ENCODE results near the gene PDIK1L.

Gene PDIK1L

GRCh38 chr1:26158271-26158907 is 46.8 kb downstream of the PDIK1L start:
- no peak for DNase-seq

GRCh38 chr1:26158908-26159742 is 47.5 kb downstream of the PDIK1L start, which contains the start of gene FAM110D:
TSS of gene FAM110D (plus strand) at chr1:26159079. CDS start at chr1:26161292, 2,213 bp downstream.
- no peak for DNase-seq

GRCh38 chr1:26159743-26160039 is 48.1 kb downstream of the PDIK1L start:
- DNase-seq, result no peak

GRCh38 chr1:26160527-26161414 is 49.1 kb downstream of the PDIK1L start:
- DNase-seq, result no peak

GRCh38 chr1:26161415-26162219 is 50.0 kb downstream of the PDIK1L start:
- DNase-seq, result peak; percentile 25

GRCh38 chr1:26162220-26162709 is 50.6 kb downstream of the PDIK1L start:
- no peak for DNase-seq

- no peak for DNase-seq
Observed at GRCh38 chr1:26163684-26164035, 52.0 kb downstream of the PDIK1L start.

GRCh38 chr1:26164036-26164860 is 52.6 kb downstream of the PDIK1L start:
- DNase-seq, result peak; percentile 50

- no peak for DNase-seq
Observed at GRCh38 chr1:26164861-26165842, 53.5 kb downstream of the PDIK1L start.

GRCh38 chr1:26166719-26167281 is 55.2 kb downstream of the PDIK1L start:
- no peak for DNase-seq

GRCh38 chr1:26168410-26169197 is 57.0 kb downstream of the PDIK1L start, which contains the start of gene C1orf232:
TSS of gene C1orf232 (minus strand) at chr1:26168963. CDS start at chr1:26168499, 464 bp downstream.
- no peak for DNase-seq

GRCh38 chr1:26169198-26169554 is 57.6 kb downstream of the PDIK1L start:
- DNase-seq, result no peak

- DNase-seq, result peak; percentile 91
Observed at GRCh38 chr1:26169669-26170471, 58.2 kb downstream of the PDIK1L start, which contains the start of gene ZNF593. TSS of gene ZNF593 (plus strand) at chr1:26169908. CDS start at chr1:26169984, 76 bp downstream.

GRCh38 chr1:26170472-26170821 is 58.8 kb downstream of the PDIK1L start:
- DNase-seq, result no peak

- DNase-seq, result no peak
Observed at GRCh38 chr1:26171084-26172072, 59.8 kb downstream of the PDIK1L start, which contains the start of gene ZNF593OS. TSS of gene ZNF593OS (minus strand) at chr1:26171832. CDS start at chr1:26171661, 171 bp downstream.

All from CD4-positive, alpha-beta T cell treated with Interleukin-17A for 1 hour (primary cell).